A673 (cell line): ENCODE data around the gene PEX19. TPM values are rescaled to one million over a fixed set of nuclear protein-coding genes. Genes with fewer than 3 reads are reported as not detected.

Experiments
- BruUV-seq: library from RNA; stranded (reverse); fragments of 400-500 nt; replicated peaks from 2 replicates; lab custom pipeline; 2021; lab: Mats Ljungman, UMichigan
- CTCF ChIA-PET: fragments of 300-600 bp; sonication (Branson Sonifier 250); formaldehyde crosslinking; loops from one replicate; lab custom pipeline; 2022; ENCODE audit warnings: antibody characterized with exemption; lab: Charles Lee
- POLR2A ChIA-PET: fragments of 300-600 bp; sonication (Branson Sonifier 250); formaldehyde crosslinking; loops from one replicate; lab custom pipeline; 2022; ENCODE audit warnings: antibody characterized with exemption; ENCODE audit not compliant: low non-redundant PET; lab: Charles Lee
- DNase-seq: peaks from one replicate; pipeline ENCODE4 v3.0.0-alpha.2; 2015; ENCODE audit warnings: low spot score
- H3K27ac ChIP-seq: fragments of 200-600 bp; sonication (generic); 2 replicates; pipeline ENCODE4 v1.5.1; 2016; ENCODE audit warnings: mixed run types, low read depth, mild to moderate bottlenecking, mixed read lengths, antibody characterized with exemption, low read length; ENCODE audit not compliant: poor library complexity, severe bottlenecking
- H3K27me3 ChIP-seq: fragments of 200-600 bp; sonication (generic); replicated peaks from 2 replicates; pipeline ENCODE4 v1.6.1; 2017; ENCODE audit warnings: mixed run types, low read depth, mild to moderate bottlenecking, mixed read lengths, antibody characterized with exemption, low read length; ENCODE audit not compliant: insufficient read depth, poor library complexity
- H3K36me3 ChIP-seq: fragments of 200-600 bp; sonication (generic); 2 replicates; pipeline ENCODE4 v1.6.1; 2016; ENCODE audit warnings: mixed run types, mild to moderate bottlenecking, mixed read lengths, antibody characterized with exemption, low read length; ENCODE audit not compliant: insufficient read depth, poor library complexity, severe bottlenecking
- H3K4me1 ChIP-seq: fragments of 200-600 bp; sonication (generic); 2 replicates; pipeline ENCODE4 v1.6.1; 2017; ENCODE audit warnings: mixed run types, mild to moderate bottlenecking, mixed read lengths, antibody characterized with exemption, low read length; ENCODE audit not compliant: insufficient read depth, poor library complexity, severe bottlenecking
- H3K4me3 ChIP-seq: fragments of 200-600 bp; sonication (generic); 2 replicates; pipeline ENCODE4 v1.5.1; 2016; ENCODE audit warnings: low read depth, mixed run types, mild to moderate bottlenecking, mixed read lengths, low read length; ENCODE audit not compliant: poor library complexity, severe bottlenecking
- H3K9me3 ChIP-seq: fragments of 200-600 bp; sonication (generic); 2 replicates; pipeline ENCODE4 v1.6.1; 2016; ENCODE audit warnings: mixed run types, low read depth, mild to moderate bottlenecking, mixed read lengths, antibody characterized with exemption, low read length; ENCODE audit not compliant: poor library complexity, severe bottlenecking
- EZH2 ChIP-seq: fragments of 200-600 bp; sonication (generic); IDR thresholded peaks from 2 replicates; pipeline ENCODE4 v1.6.1; 2017; ENCODE audit warnings: borderline replicate concordance, low read depth, mild to moderate bottlenecking, mixed read lengths, antibody characterized with exemption, low read length; ENCODE audit not compliant: poor library complexity, severe bottlenecking
- intact Hi-C: fragments of 100-400 bp; cut with micrococcal nuclease; formaldehyde crosslinking; loops from one replicate; pipeline ENCODE4 v1.10.0; 2022; ENCODE audit not compliant: unreplicated experiment
- total RNA-seq: library from RNA; stranded (reverse); gene quantifications from 2 replicates; pipeline ENCODE4 v1.2.3, GENCODE V29; 2021
- TF ChIP-seq, protein P1 (sequence below): fragments of 300-800, 200-600 bp; sonication (generic); conservative IDR thresholded peaks from 2 replicates; pipeline ENCODE4 v1.5.1; 2017; ENCODE audit warnings: low read depth, mild to moderate bottlenecking, antibody characterized with exemption, low read length, moderate library complexity, mixed read lengths

PEX19 gene
- total RNA-seq, 1 experiment from 2014 or later = 67.0 TPM

DNA sequence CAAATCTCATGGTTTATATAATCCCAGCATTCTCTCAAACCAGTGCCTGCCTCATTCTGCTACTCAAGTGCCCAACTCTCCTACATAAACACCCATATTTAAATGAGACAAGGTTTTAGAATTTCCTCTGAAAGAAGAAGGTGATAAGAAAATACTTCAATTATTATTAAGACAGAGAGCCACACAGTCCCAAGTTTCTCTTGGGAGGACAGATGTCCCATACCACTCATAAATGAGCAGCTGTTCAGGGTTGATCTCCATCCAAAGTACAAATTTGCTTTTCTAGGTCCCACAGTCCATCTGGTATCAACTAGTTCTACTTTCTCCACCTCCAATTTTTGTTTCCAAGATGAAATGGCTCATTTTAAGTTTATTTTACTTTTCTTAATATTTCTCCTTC is 33.9 kb downstream of the PEX19 start:
- H3K4me1 ChIP-seq = no peaks in the 10 kb centered on the region
- TF ChIP-seq, protein P1, sequence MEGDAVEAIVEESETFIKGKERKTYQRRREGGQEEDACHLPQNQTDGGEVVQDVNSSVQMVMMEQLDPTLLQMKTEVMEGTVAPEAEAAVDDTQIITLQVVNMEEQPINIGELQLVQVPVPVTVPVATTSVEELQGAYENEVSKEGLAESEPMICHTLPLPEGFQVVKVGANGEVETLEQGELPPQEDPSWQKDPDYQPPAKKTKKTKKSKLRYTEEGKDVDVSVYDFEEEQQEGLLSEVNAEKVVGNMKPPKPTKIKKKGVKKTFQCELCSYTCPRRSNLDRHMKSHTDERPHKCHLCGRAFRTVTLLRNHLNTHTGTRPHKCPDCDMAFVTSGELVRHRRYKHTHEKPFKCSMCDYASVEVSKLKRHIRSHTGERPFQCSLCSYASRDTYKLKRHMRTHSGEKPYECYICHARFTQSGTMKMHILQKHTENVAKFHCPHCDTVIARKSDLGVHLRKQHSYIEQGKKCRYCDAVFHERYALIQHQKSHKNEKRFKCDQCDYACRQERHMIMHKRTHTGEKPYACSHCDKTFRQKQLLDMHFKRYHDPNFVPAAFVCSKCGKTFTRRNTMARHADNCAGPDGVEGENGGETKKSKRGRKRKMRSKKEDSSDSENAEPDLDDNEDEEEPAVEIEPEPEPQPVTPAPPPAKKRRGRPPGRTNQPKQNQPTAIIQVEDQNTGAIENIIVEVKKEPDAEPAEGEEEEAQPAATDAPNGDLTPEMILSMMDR = no peak
- TF ChIP-seq EZH2 = no peak
- H3K36me3 ChIP-seq = no peaks in the 10 kb centered on the region
- ChIA-PET POLR2A (no interaction called here), CTCF (interaction anchor here (2.0 kb wide), 1 partner anchor 150 kb away, joined by 25 read pairs; no protein-coding TSS in a partner anchor)
- DNase-seq = no peak
- no TSS peak for BruUV-seq
- no peaks in the 10 kb centered on the region for H3K27me3 ChIP-seq
- intact Hi-C loops = loop anchor here (5.0 kb wide), 1 partner anchor 59 kb away; the partner anchor contains the start of gene CASQ1
- no peaks in the 10 kb centered on the region for H3K9me3 ChIP-seq
- no peak overlapping the region for H3K27ac ChIP-seq
- H3K4me3 ChIP-seq = no peak overlapping the region

DNA sequence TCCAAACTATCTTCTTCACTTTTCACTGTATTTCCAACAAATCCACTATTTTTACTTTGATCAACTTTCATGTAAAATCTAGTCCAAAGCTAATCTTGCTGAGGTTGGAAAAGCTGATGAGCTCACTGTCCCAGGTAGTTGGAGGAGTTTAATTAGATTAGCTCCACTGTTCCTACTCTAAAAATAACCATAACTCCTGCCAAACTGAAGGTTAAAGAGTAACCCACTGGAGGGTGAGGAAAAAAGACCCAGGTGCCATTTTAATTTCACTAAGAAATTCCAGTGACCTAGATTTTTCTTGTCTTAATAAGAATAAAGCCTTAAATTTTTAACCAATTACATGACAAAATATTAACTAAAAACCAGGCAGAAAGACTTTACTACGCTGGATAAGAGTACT is 37.9 kb downstream of the PEX19 start:
- Histone ChIP-seq H3K27me3 (no peaks in the 10 kb centered on the region), H3K36me3 (peaks cover 18% of the 10 kb centered on the region), H3K9me3 (no peaks in the 10 kb centered on the region), H3K27ac (no peak overlapping the region), H3K4me3 (no peak overlapping the region), H3K4me1 (no peaks in the 10 kb centered on the region)
- no peak for DNase-seq
- intact Hi-C loops = no loop called here
- TF ChIP-seq, protein P1 = no peak
- TF ChIP-seq EZH2 = no peak
- ChIA-PET POLR2A (no interaction called here), CTCF (no interaction called here)
- BruUV-seq = no TSS peak

DNA sequence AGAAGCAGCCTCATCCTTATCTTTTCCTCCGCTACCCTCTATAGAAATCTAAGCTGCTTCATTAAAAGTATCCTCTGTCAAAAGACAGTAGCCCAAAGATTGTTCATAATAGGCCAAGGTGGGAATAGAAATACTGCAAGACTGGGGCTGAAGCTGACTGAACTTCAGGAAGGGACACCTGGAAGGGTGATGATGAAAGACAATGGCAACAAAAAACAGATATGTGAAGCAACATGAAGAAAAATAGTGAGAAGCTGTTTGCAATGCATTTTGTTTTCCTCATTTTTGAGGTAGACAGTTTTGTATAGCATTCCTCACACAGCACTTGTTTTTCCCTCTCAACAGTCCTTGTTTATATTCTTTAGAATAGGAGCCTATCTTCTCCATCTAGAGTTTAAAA is 39.5 kb downstream of the PEX19 start:
- Histone ChIP-seq H3K27ac (no peak overlapping the region), H3K36me3 (peaks cover 26% of the 10 kb centered on the region), H3K4me3 (no peak overlapping the region), H3K9me3 (no peaks in the 10 kb centered on the region), H3K27me3 (no peaks in the 10 kb centered on the region), H3K4me1 (no peaks in the 10 kb centered on the region)
- BruUV-seq = no TSS peak
- ChIA-PET CTCF (no interaction called here), POLR2A (interaction anchor here (0.6 kb wide), 1 partner anchor 53 kb away, joined by 3 read pairs; no protein-coding TSS in a partner anchor)
- TF ChIP-seq EZH2 = no peak
- TF ChIP-seq, protein P1 = no peak
- intact Hi-C loops = no loop called here
- DNase-seq = no peak
